ENCODE results near the gene GP5.

DNA sequence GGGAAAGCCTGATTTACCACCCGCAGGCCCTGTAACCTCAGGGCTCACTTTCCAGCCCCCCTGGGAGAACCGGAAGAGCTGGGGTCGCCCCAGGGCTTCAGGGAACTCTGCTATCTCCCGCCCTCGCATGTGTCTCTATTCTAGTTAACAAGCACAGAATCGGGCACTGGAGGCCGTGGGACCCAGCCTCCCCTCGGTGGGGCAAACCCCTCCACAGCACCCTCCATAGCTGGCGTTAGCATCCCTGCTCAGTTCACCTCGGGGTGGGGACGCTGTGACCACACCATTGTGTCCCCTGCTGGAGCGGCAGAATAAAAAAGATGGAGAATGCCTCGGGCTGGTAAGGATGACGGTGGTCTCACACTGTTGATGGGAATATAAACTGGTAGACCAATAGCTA is 26.0 kb downstream of the GP5 start:
- TF ChIP-seq EZH2phosphoT487 (IDR thresholded peaks at IDR 0.05; ENCODE audit: insufficient read depth, low read depth) = no peak
- no peak for TF ChIP-seq EZH2 (IDR thresholded peaks at IDR 0.05; ENCODE audit: insufficient read depth, poor library complexity, severe bottlenecking)

Data from GM23248 (cell line).